ENCODE results near the gene SNRPF. TPM values are rescaled to one million over a fixed set of nuclear protein-coding genes. Genes with fewer than 3 reads are reported as not detected.

The SNRPF gene
- total RNA-seq, 1 experiment from 2014 or later: 6.8 TPM

- no peak for DNase-seq (ENCODE audit: low spot score)
- in situ Hi-C loops (cut with HindIII; ENCODE audit: low sequenced_read_pairs): no loop called here
Observed at GRCh38 chr12:95857156-95857555, 1.6 kb upstream of the SNRPF start.

GRCh38 chr12:95857799-95858198 is 953 bp upstream of the SNRPF start:
- DNase-seq (ENCODE audit: low spot score): no peak
- in situ Hi-C loops (cut with HindIII; ENCODE audit: low sequenced_read_pairs): no loop called here

DNA sequence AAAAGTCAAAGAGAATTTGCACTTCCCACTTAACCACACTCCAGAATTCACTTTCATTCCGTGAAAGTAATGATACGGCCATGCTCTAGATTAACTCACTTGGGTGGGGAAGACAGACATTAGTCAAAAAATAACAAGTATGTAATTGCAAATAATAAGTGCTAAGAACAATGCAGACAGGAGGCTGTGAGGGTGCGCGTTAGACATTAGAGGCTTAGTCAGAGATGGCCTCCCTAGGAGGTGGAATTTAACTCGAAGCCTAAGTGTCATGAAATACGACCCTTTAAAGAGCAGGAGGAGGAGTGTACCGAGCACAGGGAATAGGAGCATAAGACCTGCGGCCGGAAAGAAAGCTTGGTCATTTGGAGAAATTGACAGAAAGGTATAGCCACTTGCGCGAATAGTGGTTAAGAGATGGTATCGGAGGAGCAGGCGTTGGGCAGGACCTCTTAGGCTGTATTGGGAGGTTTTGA is 628 bp downstream of the SNRPF start:
- DNase-seq (ENCODE audit: low spot score): no peak
- in situ Hi-C loops (cut with HindIII; ENCODE audit: low sequenced_read_pairs): no loop called here

DNA sequence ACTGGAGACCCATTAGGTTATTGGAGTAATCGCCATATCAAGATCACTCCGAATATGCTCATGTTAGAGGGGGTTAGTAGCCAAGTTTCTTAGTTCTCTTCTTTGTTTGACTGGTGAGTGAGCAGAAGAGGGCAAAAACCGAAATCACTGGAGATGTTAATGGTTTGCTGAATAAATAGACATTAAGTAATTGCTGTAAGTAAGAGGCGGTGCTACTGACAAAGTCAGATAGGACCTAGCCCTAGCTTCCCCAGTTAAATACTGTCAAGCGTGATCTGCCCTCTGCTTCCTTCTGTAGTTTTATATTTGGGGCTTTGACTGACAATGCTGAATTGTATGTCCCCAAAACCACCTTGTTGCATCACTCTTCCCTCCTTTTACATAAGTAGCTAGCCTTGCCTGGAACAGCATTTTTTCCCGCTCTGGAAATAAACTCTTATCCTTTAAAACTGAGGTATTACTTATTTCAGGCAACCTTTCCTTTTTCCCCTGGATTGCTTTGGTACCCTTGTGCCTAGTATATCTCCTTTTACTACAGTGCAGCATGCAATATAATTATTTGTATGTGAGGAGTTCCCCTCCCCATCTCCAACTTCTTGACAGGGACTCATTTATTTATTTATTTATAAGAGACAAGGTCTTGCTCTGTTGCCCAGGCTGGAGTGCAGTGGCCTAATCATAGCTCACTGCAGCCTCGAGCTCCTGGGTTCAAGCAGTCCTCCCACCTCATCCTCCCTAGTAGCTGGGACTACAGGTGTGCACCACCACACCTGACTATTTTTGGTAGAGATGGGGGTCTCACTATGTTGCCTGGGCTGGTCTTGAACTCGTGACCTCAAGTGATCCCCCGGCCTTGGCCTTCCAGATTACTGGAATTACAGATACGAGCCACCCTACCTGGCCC is 1.4 kb downstream of the SNRPF start:
- DNase-seq (ENCODE audit: low spot score): no peak
- in situ Hi-C loops (cut with HindIII; ENCODE audit: low sequenced_read_pairs): no loop called here

DNA sequence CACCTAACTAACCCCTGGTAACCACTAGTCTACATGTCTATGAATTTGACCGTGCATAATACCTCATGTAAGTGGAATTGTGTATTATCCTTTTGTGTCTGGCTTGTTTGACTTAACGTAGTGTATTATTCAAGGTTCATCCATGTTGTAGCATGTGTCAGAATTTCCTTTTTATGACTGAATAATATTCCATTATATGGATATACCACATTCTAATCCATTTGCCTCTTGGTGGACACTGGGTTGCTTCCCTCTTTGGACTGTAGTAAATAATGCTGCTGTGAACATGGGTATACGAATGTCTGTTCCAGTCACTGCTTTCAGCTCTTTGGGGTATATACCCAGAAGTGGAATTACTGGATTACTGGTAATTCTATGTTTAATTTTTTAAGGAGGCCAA is 3.3 kb downstream of the SNRPF start:
- no peak for DNase-seq (ENCODE audit: low spot score)
- in situ Hi-C loops (cut with HindIII; ENCODE audit: low sequenced_read_pairs): no loop called here

DNA sequence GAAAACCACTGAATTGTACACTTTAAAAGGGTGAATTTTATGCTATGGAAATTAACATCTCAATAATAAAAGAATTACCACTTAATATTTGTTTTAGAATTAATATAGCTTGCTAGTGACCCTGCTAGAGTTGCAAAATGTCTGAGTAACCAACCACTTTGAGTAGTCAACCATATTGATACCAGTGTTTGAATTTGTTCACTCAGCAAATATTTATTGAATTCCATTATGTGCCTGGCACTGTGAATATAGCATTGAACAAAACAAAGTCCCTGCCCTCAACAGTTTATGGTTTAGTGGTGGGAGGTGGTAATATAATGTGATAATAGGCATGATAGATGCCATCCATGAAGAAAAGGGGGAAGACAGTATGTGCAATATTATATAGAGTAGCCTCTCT is 4.6 kb downstream of the SNRPF start:
- DNase-seq (ENCODE audit: low spot score): no peak
- in situ Hi-C loops (cut with HindIII; ENCODE audit: low sequenced_read_pairs): no loop called here

DNA sequence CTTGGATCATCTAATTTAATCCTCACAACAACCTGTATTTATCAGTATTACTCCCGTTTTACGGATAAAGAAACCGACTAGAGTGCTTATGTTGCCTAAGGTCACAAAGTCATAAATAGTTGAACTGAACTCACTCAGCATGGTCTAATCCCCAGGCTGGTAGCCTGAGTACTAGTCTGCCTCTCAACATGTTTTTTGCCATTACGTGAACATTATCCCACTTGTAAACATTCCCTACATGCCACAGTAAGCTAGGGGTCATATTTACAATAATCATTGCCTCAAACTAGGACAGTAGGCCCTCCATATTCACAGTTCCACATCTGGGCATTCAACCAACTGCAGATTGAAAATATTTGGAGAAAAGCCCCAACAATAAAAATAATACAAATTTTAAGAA is 12.1 kb downstream of the SNRPF start:
- in situ Hi-C loops (cut with HindIII; ENCODE audit: low sequenced_read_pairs): no loop called here
- no peak for DNase-seq (ENCODE audit: low spot score)

DNA sequence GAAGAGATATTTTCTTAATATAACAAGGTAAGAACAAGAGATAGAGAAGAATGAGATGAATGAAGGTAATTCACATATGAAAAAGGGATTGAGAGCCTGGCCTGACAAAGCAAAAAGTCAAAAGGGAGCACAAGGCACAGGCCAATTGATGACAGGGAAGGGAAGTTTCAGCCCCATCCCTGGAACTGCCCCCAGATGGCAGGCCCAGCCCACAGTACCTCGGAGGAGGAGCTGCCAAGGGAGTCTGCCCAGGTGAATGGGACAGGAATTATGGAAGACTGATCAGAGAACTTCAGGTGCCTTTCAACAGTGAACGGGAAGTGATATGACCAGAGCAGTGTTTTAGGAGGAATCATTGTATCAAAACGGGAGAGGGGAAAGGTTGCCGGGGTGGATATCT is 15.7 kb downstream of the SNRPF start:
- in situ Hi-C loops (cut with HindIII; ENCODE audit: low sequenced_read_pairs): no loop called here

GRCh38 chr12:95877622-95878021 is 18.9 kb downstream of the SNRPF start:
- DNase-seq (ENCODE audit: low spot score): no peak
- in situ Hi-C loops (cut with HindIII; ENCODE audit: low sequenced_read_pairs): no loop called here

More for the DNA sequence above, 15.7 kb downstream of the SNRPF start:
- no peak for DNase-seq (ENCODE audit: low spot score)

DNA sequence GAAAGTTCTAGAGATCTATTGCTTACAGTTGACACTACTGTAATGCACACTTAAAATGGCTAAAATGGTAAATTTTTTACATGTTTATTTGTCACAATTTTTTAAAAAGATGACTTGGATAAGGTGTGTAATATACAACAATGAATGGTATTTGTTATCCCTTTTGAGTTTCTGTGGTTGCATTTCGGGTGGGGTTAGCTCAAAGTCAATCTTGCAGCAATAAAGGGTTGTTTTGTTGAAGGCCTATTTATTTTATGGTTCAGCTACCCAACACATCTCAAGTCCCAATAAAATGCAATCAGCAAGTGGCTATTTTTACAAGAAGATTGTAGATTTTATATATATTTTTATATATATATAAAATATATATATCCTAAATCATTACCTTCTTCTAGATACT is 22.1 kb downstream of the SNRPF start:
- in situ Hi-C loops (cut with HindIII; ENCODE audit: low sequenced_read_pairs): no loop called here

DNA sequence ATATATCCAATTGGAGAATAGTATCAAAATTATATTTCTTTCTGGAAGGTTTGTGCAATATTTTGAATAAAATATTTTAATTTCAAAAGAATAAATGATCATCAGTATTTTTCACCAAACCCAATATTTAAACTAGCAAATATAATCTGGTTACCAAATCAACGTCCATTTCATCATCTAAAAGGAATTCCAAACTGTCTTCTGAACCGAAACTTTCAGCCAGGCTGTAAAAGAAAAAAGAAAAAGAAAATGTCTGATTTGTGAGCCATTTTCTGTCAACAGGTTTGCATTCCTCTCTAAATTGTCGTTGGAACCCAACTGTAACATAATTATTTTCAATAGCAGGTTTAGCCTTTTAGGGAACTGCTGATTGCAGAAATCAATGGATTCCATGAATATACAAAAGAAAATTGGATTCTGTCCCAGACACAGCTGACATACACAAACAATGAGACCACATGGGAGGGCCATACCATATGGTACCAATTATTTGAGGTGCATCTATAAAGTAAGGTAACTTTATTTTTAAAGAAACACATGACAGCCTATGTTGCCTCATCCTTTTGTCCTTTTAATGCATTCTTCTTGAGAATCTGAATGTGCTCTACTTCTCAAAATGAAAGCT is 22.7 kb downstream of the SNRPF start:
- in situ Hi-C loops (cut with HindIII; ENCODE audit: low sequenced_read_pairs): no loop called here

More for the DNA sequence above, 22.1 kb downstream of the SNRPF start:
- DNase-seq (ENCODE audit: low spot score): no peak

DNA sequence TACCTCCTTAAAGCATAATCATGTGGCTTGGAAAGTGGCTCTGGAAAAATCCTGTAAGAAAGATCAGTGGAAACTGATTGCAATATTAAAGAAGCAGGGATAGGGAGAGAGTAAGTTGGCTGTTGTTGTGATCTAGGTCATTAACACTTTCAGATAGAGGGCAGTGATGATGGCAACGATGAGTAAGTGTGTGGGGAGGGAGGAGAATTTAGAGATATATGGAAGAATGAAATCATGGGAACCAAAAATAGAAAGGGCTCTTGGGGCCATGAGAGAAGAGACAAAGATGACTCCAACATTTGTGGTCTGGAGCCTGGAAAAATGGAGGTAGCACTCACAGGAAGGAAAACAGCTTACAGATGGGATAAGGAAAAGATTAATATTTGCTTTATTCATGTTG is 23.3 kb downstream of the SNRPF start:
- in situ Hi-C loops (cut with HindIII; ENCODE audit: low sequenced_read_pairs): no loop called here
- no peak for DNase-seq (ENCODE audit: low spot score)

More for the DNA sequence above, 22.7 kb downstream of the SNRPF start:
- no peak for DNase-seq (ENCODE audit: low spot score)

DNA sequence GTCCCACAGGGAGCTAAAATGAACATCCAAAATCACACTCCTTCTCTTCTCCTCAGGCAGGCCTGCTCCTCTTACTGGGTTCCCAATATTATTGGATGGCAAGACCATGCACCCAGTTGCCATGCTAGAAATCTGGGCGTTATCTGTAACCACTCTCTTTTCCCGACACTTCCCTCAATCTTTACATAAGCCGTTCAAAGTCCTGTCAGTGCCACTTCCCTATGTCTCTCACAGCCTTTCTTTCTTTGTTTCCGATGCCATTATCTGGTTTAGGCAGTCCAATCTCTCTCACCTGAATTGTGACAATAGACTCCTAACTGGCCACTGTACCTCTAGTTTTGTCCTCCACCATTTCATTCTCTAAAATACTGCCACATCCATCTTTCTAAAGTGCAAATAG is 24.1 kb downstream of the SNRPF start:
- in situ Hi-C loops (cut with HindIII; ENCODE audit: low sequenced_read_pairs): no loop called here

DNA sequence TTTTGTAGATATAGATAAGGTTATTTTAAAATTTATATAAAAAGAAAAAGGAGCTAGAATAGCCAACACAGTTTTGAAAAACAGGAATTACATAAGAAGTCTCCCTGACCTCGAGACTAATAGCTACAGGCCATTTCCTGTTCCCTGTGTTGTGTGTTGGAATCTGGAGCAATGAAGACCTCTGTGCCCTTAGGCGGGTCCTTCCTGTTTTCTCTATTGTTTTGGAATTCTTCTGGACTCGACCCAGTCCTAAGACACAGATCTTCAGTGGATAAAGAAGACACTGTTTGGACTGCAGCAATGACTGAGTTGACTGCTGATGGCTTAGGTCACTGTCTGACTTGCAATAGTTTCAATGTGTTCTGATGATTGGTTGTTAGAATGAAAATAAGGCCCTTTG is 26.2 kb downstream of the SNRPF start:
- in situ Hi-C loops (cut with HindIII; ENCODE audit: low sequenced_read_pairs): no loop called here
- DNase-seq (ENCODE audit: low spot score): no peak

More for the DNA sequence above, 24.1 kb downstream of the SNRPF start:
- no peak for DNase-seq (ENCODE audit: low spot score)

DNA sequence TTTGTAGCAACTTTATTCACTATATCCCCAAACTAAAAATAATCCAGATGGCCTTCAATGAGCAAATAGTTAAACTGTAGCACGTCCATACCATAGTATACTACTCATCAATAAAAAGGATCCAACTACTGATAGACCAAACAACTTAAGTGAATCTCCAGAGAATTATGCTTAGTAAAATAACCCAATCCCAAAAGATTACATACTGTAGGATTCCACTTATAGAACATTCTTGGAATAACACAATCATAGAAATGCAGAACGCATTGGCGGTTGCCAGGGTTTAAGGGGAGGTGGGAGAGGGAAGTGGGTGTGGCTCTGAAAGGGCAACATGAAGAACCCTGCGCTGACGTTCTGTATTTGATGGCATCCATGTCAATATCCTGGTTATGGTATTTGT is 28.6 kb downstream of the SNRPF start:
- in situ Hi-C loops (cut with HindIII; ENCODE audit: low sequenced_read_pairs): no loop called here
- DNase-seq (ENCODE audit: low spot score): no peak

DNA sequence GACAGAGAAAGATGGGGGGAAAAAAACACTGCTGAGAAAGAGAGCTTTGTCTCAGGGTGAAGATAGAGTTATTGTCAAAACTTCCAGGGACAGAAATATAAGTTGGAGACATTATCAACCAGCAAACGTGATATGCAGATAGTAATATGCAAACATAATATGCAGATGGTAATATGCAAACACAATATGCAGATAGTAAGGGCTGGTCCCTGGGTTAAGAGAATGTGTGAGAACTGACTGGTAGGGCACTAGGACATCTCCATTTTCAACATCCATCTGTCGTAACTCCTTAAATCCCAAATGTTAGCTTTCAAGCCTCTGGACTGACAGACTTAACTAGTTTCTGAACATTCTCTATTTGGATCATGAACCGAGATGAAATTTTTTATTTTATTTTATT is 32.2 kb downstream of the SNRPF start:
- no peak for DNase-seq (ENCODE audit: low spot score)
- in situ Hi-C loops (cut with HindIII; ENCODE audit: low sequenced_read_pairs): no loop called here

- DNase-seq (ENCODE audit: low spot score): no peak
- in situ Hi-C loops (cut with HindIII; ENCODE audit: low sequenced_read_pairs): no loop called here
Observed at GRCh38 chr12:95896846-95897245, 38.1 kb downstream of the SNRPF start.

- no peak for DNase-seq (ENCODE audit: low spot score)
- in situ Hi-C loops (cut with HindIII; ENCODE audit: low sequenced_read_pairs): no loop called here
Observed at GRCh38 chr12:95898081-95898480, 39.3 kb downstream of the SNRPF start.

DNA sequence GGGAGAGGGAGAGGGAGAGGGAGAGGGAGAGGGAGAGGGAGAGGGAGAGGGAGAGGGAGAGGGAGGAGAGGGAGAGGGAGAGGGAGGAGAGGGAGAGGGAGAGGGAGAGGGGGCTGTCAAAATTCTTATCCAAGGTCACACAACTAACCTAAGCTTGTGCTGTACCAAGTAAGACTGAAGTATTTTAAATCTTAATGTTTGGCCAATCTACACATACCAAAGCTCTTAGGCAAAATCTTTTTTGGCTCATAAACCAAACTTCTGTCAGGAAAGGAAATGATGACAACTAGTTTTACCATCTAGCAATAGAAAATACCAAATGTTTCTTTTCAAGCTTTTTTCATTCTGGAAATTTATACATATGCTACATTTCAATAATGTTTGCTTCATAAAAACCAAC is 49.8 kb downstream of the SNRPF start:
- no peak for DNase-seq (ENCODE audit: low spot score)
- in situ Hi-C loops (cut with HindIII; ENCODE audit: low sequenced_read_pairs): no loop called here

- in situ Hi-C loops (cut with HindIII; ENCODE audit: low sequenced_read_pairs): no loop called here
- DNase-seq (ENCODE audit: low spot score): no peak
Observed at GRCh38 chr12:95909871-95910270, 51.1 kb downstream of the SNRPF start.

All from G401 (cell line).